ENCODE results near the gene USP47. TPM values are rescaled to one million over a fixed set of nuclear protein-coding genes. Genes with fewer than 3 reads are reported as not detected.

USP47 gene
- total and polyA plus RNA-seq, 2 of the 8 experiments (the other 6 are each of a cell fraction or from before 2014, with no cell fraction given), result 4.2 to 21.3 TPM

GRCh38 chr11:12005476-12005875 lies 163.7 kb downstream of the USP47 start (continued):
- no peak for TF ChIP-seq HDAC2 (IDR thresholded peaks at IDR 0.05; ENCODE audit: borderline replicate concordance in 1 of 2, low read depth in 2 of 2, low read length in 2 of 2)
- no peak for TF ChIP-seq POU5F1 (IDR thresholded peaks at IDR 0.05; ENCODE audit: low read depth, low read length)
- TF ChIP-seq TCF12 (IDR thresholded peaks at IDR 0.05; ENCODE audit: low read depth, low read length), result no peak
- no peak for TF ChIP-seq POLR2A (IDR thresholded peaks at IDR 0.05; ENCODE audit: control extremely low read depth in 1 of 2, low read depth in 2 of 2, low read length in 2 of 2)
- no peak for TF ChIP-seq KDM1A (IDR thresholded peaks at IDR 0.05; ENCODE audit: borderline replicate concordance, low read length)
- TF ChIP-seq, protein P1, sequence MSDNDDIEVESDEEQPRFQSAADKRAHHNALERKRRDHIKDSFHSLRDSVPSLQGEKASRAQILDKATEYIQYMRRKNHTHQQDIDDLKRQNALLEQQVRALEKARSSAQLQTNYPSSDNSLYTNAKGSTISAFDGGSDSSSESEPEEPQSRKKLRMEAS (IDR thresholded peaks at IDR 0.05), result no peak
- no peak for TF ChIP-seq PHF8 (conservative IDR thresholded peaks at IDR 0.05; ENCODE audit: low read depth, low read length)
